LNCaP clone FGC (cell line): ENCODE data around the gene SPEF1.

Experiments
- DNase-seq: peaks from one replicate; pipeline ENCODE4 v3.0.0-alpha.2; 2011; ENCODE audit warnings: low read depth
- H3K4me3 ChIP-seq: 2 replicates; pipeline ENCODE4 v1.5.1; 2011; ENCODE audit warnings: mild to moderate bottlenecking, low read depth, low read length, control low read depth
- CTCF ChIP-seq: IDR thresholded peaks from 2 replicates; pipeline ENCODE4 v1.5.1; 2012; ENCODE audit warnings: mild to moderate bottlenecking; ENCODE audit not compliant: control insufficient read depth, insufficient read depth; ENCODE audit errors: extremely low read depth

Gene SPEF1

DNA sequence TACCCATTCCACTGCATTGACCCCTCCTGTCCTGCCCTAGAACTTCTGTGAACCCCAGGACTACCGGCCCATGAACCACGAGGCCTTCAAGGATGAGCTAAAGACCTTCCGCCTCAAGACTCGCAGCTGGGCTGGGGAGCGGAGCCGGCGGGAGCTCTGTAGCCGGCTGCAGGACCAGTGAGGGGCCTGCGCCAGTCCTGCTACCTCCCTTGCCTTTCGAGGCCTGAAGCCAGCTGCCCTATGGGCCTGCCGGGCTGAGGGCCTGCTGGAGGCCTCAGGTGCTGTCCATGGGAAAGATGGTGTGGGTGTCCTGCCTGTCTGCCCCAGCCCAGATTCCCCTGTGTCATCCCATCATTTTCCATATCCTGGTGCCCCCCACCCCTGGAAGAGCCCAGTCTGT, 23.5 kb upstream of the SPEF1 start:
- DNase-seq, result no peak
- H3K4me3 ChIP-seq, result no peak overlapping the region
- TF ChIP-seq CTCF, result no peak

DNA sequence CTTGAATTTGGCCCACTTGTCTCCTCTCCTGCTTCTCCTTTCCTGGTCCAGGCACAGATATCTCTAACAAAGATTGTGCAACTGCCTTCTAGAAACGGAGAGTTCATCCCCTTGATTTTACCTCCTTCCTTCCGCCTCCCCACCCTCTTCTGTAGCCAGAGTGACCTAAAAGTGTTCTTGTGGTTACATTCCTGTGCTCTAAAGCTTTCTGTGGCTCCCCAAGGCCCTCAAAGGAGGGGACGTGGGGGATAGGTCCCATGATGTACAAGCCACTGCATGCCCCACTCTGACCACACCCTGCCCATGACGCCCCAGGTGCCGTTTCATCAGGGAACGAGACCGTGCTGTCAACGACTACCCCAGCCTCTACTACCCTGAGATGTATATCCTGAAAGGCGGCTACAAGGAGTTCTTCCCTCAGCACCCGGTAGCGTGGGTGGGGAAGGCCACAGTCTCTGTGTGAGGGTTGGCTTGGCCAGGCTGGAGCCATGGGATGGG, 23.1 kb upstream of the SPEF1 start:
- no peak for TF ChIP-seq CTCF
- DNase-seq, result no peak
- H3K4me3 ChIP-seq, result no peak overlapping the region

DNA sequence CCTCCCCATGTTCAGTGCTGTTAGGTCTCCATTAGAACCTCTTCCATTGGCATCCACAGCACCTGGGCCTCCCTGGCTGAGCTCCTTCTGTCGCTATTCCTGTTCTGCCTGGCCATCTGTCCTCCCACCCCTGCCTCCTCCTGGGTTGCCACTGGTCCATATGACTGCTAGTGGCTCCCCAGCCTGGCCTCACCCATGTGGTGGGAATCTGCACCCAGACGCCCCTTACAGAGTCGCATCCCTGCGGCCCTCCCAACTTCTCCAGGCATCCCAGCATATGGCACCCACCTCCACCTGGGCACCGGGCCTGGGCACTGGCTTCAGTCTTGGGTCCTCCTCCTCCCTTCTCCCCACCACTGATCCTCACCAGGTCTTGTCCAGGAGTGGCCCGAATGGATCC, 22.6 kb upstream of the SPEF1 start:
- no peak for DNase-seq
- no peak overlapping the region for H3K4me3 ChIP-seq
- no peak for TF ChIP-seq CTCF

DNA sequence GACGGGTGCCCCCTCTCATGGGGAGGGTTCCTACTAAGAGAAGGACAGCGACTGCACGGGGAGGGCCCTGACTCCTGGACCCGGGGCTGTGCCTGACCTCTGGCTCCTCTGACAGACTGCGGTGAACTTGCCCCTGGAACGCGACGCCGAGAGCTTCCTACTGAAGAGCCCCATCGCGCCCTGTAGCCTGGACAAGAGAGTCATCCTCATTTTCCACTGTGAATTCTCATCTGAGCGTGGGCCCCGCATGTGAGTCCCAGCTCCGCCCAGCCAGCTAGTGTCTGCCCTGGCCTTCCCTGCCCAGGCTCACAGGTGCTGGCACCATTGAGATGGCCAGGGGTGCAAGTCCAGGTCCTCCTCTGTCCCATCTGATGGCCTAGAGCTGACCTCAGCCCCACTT, 22.0 kb upstream of the SPEF1 start:
- no peak for TF ChIP-seq CTCF
- no peak for DNase-seq
- no peak overlapping the region for H3K4me3 ChIP-seq

GRCh38 chr20:3802524-3803239, 21.4 kb upstream of the SPEF1 start:
- no peak for DNase-seq
- TF ChIP-seq CTCF, result no peak
- no peak overlapping the region for H3K4me3 ChIP-seq

GRCh38 chr20:3801846-3802245, 20.6 kb upstream of the SPEF1 start:
- H3K4me3 ChIP-seq, result no peak overlapping the region
- no peak for TF ChIP-seq CTCF
- no peak for DNase-seq

- H3K4me3 ChIP-seq, result no peak overlapping the region
- DNase-seq, result no peak
- no peak for TF ChIP-seq CTCF
Observed at GRCh38 chr20:3801299-3801698, 20.1 kb upstream of the SPEF1 start.
